Osteoblast (primary cell): Measurements from ENCODE around the gene VCL. TPM values are rescaled to one million over a fixed set of nuclear protein-coding genes. Genes with fewer than 3 reads are reported as not detected.

Experiments
- DNase-seq: peaks from one replicate; pipeline ENCODE4 v3.0.0; 2011; ENCODE audit warnings: low spot score, mixed read lengths; ENCODE audit not compliant: insufficient read length; ENCODE audit errors: missing footprints
- H2AFZ ChIP-seq: 2 replicates; pipeline ENCODE4 v1.6.0; 2011; ENCODE audit warnings: mild to moderate bottlenecking, low read length
- H3K27ac ChIP-seq: 2 replicates; pipeline ENCODE4 v1.5.1; 2011; ENCODE audit warnings: mild to moderate bottlenecking, low read depth, low read length, moderate library complexity
- H3K27me3 ChIP-seq: 2 replicates; pipeline ENCODE4 v1.6.0; 2012; ENCODE audit warnings: mild to moderate bottlenecking, control low read depth, inconsistent platforms, low read length, moderate library complexity; ENCODE audit not compliant: insufficient read depth
- H3K36me3 ChIP-seq: 2 replicates; pipeline ENCODE4 v1.5.1; 2011; ENCODE audit warnings: mild to moderate bottlenecking, low read length, control low read depth, moderate library complexity; ENCODE audit not compliant: insufficient read depth
- H3K4me1 ChIP-seq: 2 replicates; pipeline ENCODE4 v1.5.1; 2011; ENCODE audit warnings: mild to moderate bottlenecking, low read length, control low read depth, moderate library complexity; ENCODE audit not compliant: insufficient read depth
- H3K4me2 ChIP-seq: 2 replicates; pipeline ENCODE4 v1.6.0; 2011; ENCODE audit warnings: mild to moderate bottlenecking, low read length; ENCODE audit not compliant: insufficient read depth
- H3K4me3 ChIP-seq: fragments of 200-600 bp; sonication (generic); 3 replicates; pipeline ENCODE4 v1.5.1; 2012; ENCODE audit warnings: mild to moderate bottlenecking, low read length, inconsistent platforms; ENCODE audit not compliant: insufficient read depth
- H3K79me2 ChIP-seq: 2 replicates; pipeline ENCODE4 v1.6.0; 2012; ENCODE audit warnings: mild to moderate bottlenecking, low read length, control low read depth, inconsistent platforms; ENCODE audit not compliant: insufficient read depth
- H3K9me3 ChIP-seq: 2 replicates; pipeline ENCODE4 v1.5.1; 2011; ENCODE audit warnings: low read depth, low read length, control low read depth
- H4K20me1 ChIP-seq: 2 replicates; pipeline ENCODE4 v1.6.0; 2012; ENCODE audit warnings: mild to moderate bottlenecking, low read length, control low read depth; ENCODE audit not compliant: insufficient read depth
- total RNA-seq: library from RNA; depleted of rRNA; stranded (reverse); fragments of >200 nt; gene quantifications from 2 replicates; pipeline ENCODE4 v1.2.3, GENCODE V29; 2012
- TF ChIP-seq, protein P1 (sequence below): IDR thresholded peaks from 2 replicates; pipeline ENCODE4 v1.5.1; 2011; ENCODE audit warnings: mild to moderate bottlenecking, low read depth, low read length, moderate library complexity; ENCODE audit errors: extremely low read depth

VCL gene
- total RNA-seq, 1 donor: 201 TPM

DNA sequence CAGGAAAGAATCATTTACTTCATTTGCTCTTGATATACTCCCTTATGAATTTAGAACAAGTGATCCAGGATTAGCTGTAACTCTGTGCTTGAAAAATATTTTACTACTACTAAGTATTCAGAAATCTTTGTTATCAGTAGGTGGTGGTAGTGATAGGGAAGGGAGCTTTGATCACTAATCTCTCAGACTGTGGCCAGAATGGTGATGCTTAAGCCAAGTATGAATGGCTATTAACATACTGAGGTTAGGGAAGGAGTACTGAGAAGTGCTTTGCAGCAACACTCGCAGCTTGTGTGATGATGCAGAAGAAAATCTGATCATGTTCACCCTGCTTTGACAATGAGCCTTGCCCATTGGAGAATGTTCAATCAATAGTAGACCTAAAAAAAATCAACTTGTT lies 123.5 kb downstream of the VCL start:
- Histone ChIP-seq H3K79me2 (peaks cover 2% of the 10 kb centered on the region), H2AFZ (no peak overlapping the region), H3K27ac (no peak overlapping the region), H3K4me2 (no peak overlapping the region), H3K4me3 (no peak overlapping the region), H3K4me1 (peaks cover 8% of the 10 kb centered on the region), H3K9me3 (no peaks in the 10 kb centered on the region), H4K20me1 (peaks cover 13% of the 10 kb centered on the region), H3K36me3 (peaks cover 85% of the 10 kb centered on the region), H3K27me3 (no peaks in the 10 kb centered on the region)
- no peak for DNase-seq
- TF ChIP-seq, protein P1, sequence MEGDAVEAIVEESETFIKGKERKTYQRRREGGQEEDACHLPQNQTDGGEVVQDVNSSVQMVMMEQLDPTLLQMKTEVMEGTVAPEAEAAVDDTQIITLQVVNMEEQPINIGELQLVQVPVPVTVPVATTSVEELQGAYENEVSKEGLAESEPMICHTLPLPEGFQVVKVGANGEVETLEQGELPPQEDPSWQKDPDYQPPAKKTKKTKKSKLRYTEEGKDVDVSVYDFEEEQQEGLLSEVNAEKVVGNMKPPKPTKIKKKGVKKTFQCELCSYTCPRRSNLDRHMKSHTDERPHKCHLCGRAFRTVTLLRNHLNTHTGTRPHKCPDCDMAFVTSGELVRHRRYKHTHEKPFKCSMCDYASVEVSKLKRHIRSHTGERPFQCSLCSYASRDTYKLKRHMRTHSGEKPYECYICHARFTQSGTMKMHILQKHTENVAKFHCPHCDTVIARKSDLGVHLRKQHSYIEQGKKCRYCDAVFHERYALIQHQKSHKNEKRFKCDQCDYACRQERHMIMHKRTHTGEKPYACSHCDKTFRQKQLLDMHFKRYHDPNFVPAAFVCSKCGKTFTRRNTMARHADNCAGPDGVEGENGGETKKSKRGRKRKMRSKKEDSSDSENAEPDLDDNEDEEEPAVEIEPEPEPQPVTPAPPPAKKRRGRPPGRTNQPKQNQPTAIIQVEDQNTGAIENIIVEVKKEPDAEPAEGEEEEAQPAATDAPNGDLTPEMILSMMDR: no peak

DNA sequence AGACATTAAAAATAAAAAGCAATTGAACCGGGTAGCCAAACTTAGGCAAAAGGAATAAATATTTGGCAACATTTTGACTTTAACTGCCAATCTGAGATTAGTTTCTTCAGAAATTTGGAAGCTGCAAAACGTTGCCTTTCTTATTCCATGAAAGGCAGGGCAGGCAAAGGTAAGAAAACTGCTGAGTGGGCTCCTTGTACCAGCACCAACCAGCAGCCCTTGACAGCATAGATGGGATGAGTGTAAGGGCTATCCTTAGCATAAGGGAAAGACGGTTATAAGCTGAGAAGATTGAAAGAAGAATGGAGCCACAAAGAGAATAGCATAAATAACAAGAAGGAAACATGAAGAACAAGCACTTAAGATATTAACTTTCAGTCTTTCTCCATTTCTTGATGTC lies 124.1 kb downstream of the VCL start:
- TF ChIP-seq, protein P1: no peak
- Histone ChIP-seq H3K4me3 (no peak overlapping the region), H3K4me2 (no peak overlapping the region), H3K4me1 (peaks cover 8% of the 10 kb centered on the region), H3K9me3 (no peaks in the 10 kb centered on the region), H3K79me2 (peaks cover 2% of the 10 kb centered on the region), H4K20me1 (peaks cover 13% of the 10 kb centered on the region), H2AFZ (no peak overlapping the region), H3K36me3 (peaks cover 80% of the 10 kb centered on the region), H3K27me3 (no peaks in the 10 kb centered on the region), H3K27ac (no peak overlapping the region)
- DNase-seq: no peak

DNA sequence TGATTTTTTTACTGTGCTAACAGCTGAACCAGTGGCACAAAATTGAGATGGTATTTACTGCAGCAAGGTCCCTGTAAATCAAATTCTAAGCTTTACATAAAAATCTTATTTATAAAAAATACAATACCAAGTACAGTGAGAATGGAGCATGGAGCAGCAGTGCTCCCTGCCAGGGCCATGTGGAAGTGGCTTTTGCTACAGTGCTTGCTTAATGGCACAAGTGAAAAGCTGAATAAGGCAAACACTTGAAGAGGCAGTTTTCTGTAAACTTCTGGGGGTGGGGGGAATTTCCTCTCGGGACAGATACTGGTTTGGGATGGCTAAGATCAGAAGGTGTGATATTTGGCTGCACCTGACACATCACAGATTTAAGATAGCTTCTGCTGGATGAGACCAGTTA lies 125.2 kb downstream of the VCL start:
- no peak for DNase-seq
- no peak overlapping the region for H3K4me2 ChIP-seq
- peaks cover 2% of the 10 kb centered on the region for H3K79me2 ChIP-seq
- H3K27ac ChIP-seq: no peak overlapping the region
- H3K9me3 ChIP-seq: no peaks in the 10 kb centered on the region
- TF ChIP-seq, protein P1: no peak
- no peaks in the 10 kb centered on the region for H3K27me3 ChIP-seq
- no peak overlapping the region for H2AFZ ChIP-seq
- peaks cover 11% of the 10 kb centered on the region for H4K20me1 ChIP-seq
- H3K36me3 ChIP-seq: peaks cover 75% of the 10 kb centered on the region
- peaks cover 8% of the 10 kb centered on the region for H3K4me1 ChIP-seq
- no peak overlapping the region for H3K4me3 ChIP-seq

DNA sequence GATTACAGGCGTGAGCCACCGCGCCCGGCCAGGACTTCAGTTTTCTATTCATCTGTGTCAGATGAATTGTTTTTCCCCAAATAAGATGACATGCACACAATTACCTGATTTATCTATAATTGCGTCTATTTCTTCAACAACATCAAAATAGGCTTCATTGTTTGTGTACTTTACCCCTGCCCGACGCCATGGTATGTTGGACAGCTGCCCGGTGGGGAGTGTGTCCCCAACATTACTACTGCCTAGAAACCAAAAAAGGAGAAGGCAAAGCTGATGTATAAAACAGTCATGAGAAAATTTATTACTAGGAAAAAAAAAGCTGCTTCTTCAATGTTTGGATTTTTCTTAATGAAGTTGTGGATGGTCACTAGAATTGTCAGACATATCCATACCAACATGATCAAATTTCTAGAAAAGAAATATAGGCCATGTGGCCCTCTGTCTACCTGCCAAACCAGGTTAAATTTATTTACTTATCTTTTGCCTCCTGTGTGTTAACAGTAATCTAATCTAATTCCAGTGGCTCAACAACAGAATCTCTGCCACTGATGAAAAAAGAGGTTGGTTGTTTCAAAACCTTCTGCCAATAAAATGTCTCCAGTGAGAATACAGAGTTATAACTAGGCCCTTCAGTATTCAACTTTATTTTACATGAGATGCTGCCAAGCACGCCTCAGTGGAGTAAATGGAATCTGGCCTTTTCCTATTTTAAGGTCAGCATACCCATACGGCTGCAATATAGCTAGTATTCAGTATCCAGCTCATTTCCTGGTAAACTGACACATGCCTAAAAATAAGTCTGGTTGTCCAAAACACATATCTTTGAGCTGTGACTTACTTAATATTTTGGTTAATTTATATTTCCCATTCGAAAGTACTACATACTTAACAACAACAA lies 136.3 kb downstream of the VCL start:
- no peaks in the 10 kb centered on the region for H3K27me3 ChIP-seq
- no peaks in the 10 kb centered on the region for H3K9me3 ChIP-seq
- peaks cover 52% of the 10 kb centered on the region for H3K36me3 ChIP-seq
- no peak overlapping the region for H3K27ac ChIP-seq
- no peak overlapping the region for H2AFZ ChIP-seq
- H3K79me2 ChIP-seq: peaks cover 7% of the 10 kb centered on the region
- H4K20me1 ChIP-seq: peaks cover 2% of the 10 kb centered on the region
- H3K4me1 ChIP-seq: no peaks in the 10 kb centered on the region
- H3K4me2 ChIP-seq: no peak overlapping the region
- DNase-seq: no peak
- no peak overlapping the region for H3K4me3 ChIP-seq
- TF ChIP-seq, protein P1: no peak
